ENCODE data around the gene NLK.

DNA sequence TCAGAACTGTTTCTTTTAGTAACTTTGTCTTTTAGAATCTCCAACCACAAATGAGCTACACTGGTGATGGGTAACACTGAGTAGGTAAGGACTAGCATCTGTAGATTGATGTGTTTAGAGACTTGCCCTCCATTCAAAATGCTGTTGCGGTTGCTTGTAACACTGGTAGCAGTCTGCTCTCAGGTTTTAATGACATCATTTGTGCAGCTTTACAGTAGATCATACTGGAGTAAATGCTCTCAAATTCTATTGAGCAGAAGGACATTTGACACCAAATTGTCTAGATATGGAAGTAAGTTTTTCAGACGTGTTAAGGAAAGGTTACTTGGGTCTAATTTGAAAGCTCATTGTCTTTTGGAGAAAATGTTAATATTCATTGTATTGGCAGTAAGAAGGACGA is 98.8 kb downstream of the NLK start:
- TF ChIP-seq, protein P1, sequence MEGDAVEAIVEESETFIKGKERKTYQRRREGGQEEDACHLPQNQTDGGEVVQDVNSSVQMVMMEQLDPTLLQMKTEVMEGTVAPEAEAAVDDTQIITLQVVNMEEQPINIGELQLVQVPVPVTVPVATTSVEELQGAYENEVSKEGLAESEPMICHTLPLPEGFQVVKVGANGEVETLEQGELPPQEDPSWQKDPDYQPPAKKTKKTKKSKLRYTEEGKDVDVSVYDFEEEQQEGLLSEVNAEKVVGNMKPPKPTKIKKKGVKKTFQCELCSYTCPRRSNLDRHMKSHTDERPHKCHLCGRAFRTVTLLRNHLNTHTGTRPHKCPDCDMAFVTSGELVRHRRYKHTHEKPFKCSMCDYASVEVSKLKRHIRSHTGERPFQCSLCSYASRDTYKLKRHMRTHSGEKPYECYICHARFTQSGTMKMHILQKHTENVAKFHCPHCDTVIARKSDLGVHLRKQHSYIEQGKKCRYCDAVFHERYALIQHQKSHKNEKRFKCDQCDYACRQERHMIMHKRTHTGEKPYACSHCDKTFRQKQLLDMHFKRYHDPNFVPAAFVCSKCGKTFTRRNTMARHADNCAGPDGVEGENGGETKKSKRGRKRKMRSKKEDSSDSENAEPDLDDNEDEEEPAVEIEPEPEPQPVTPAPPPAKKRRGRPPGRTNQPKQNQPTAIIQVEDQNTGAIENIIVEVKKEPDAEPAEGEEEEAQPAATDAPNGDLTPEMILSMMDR (IDR thresholded peaks at IDR 0.05) = no peak
- TF ChIP-seq POLR2A (IDR thresholded peaks at IDR 0.05) = no peak
